Chondrocyte (in vitro differentiated cells): ENCODE measurements around the gene DNAJA2. TPM values are rescaled to one million over a fixed set of nuclear protein-coding genes. Genes with fewer than 3 reads are reported as not detected.
"Not testable (repeated sequence)": the region's sequence is repeated elsewhere in the genome, so short reads cannot be mapped to it uniquely, and the experiment has no call there.

Experiments used
- DNase-seq: peaks from one replicate; pipeline ENCODE4 v3.0.0; 2021; ENCODE audit warnings: mixed read lengths, low spot score
- H3K27ac Mint-ChIP-seq: one replicate; pipeline ENCODE4 v1.8.0; 2021; ENCODE audit warnings: mild to moderate bottlenecking, moderate library complexity, mixed read lengths; ENCODE audit not compliant: unreplicated experiment
- H3K27me3 Mint-ChIP-seq: 2 replicates; pipeline ENCODE4 v1.8.0; 2021; ENCODE audit warnings: low read depth, mixed read lengths
- H3K36me3 Mint-ChIP-seq: 2 replicates; pipeline ENCODE4 v1.8.0; 2021; ENCODE audit warnings: low read depth, mixed read lengths
- H3K4me1 Mint-ChIP-seq: 2 replicates; pipeline ENCODE4 v1.8.0; 2021; ENCODE audit warnings: low read depth, mild to moderate bottlenecking, mixed read lengths
- H3K4me3 Mint-ChIP-seq: one replicate; pipeline ENCODE4 v1.8.0; 2021; ENCODE audit warnings: mild to moderate bottlenecking, moderate library complexity, mixed read lengths; ENCODE audit not compliant: unreplicated experiment
- H3K9me3 Mint-ChIP-seq: 2 replicates; pipeline ENCODE4 v1.8.0; 2021; ENCODE audit warnings: low read depth, mixed read lengths
- total RNA-seq: library from RNA; stranded (reverse); gene quantifications from 3 replicates; pipeline ENCODE4 v1.2.1, GENCODE V29; 2021
- TF ChIP-seq, protein P1 (sequence below): fragments of 200-600 bp; sonication (generic); IDR thresholded peaks from 2 replicates; pipeline ENCODE4 v1.5.0; 2021; ENCODE audit warnings: antibody characterized with exemption, mild to moderate bottlenecking, moderate library complexity

Gene DNAJA2
- total RNA-seq, 1 donor from 2014 or later = 44.6 TPM

- Mint-ChIP-seq H3K36me3 (no peaks in the 10 kb centered on the region), H3K27me3 (no peaks in the 10 kb centered on the region), H3K4me1 (no peaks in the 10 kb centered on the region), H3K4me3 (no peak overlapping the region), H3K27ac (no peak overlapping the region), H3K9me3 (no peaks in the 10 kb centered on the region)
- TF ChIP-seq, protein P1, sequence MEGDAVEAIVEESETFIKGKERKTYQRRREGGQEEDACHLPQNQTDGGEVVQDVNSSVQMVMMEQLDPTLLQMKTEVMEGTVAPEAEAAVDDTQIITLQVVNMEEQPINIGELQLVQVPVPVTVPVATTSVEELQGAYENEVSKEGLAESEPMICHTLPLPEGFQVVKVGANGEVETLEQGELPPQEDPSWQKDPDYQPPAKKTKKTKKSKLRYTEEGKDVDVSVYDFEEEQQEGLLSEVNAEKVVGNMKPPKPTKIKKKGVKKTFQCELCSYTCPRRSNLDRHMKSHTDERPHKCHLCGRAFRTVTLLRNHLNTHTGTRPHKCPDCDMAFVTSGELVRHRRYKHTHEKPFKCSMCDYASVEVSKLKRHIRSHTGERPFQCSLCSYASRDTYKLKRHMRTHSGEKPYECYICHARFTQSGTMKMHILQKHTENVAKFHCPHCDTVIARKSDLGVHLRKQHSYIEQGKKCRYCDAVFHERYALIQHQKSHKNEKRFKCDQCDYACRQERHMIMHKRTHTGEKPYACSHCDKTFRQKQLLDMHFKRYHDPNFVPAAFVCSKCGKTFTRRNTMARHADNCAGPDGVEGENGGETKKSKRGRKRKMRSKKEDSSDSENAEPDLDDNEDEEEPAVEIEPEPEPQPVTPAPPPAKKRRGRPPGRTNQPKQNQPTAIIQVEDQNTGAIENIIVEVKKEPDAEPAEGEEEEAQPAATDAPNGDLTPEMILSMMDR = no peak
- DNase-seq = no peak
Measured at GRCh38 chr16:46950009-46950408, 23.5 kb downstream of the DNAJA2 start.

GRCh38 chr16:46949241-46949892, 24.1 kb downstream of the DNAJA2 start:
- Mint-ChIP-seq H3K4me3 (no peak overlapping the region), H3K4me1 (no peaks in the 10 kb centered on the region), H3K9me3 (no peaks in the 10 kb centered on the region), H3K27ac (no peak overlapping the region), H3K36me3 (no peaks in the 10 kb centered on the region), H3K27me3 (no peaks in the 10 kb centered on the region)
- TF ChIP-seq, protein P1 = no peak
- no peak for DNase-seq

DNA sequence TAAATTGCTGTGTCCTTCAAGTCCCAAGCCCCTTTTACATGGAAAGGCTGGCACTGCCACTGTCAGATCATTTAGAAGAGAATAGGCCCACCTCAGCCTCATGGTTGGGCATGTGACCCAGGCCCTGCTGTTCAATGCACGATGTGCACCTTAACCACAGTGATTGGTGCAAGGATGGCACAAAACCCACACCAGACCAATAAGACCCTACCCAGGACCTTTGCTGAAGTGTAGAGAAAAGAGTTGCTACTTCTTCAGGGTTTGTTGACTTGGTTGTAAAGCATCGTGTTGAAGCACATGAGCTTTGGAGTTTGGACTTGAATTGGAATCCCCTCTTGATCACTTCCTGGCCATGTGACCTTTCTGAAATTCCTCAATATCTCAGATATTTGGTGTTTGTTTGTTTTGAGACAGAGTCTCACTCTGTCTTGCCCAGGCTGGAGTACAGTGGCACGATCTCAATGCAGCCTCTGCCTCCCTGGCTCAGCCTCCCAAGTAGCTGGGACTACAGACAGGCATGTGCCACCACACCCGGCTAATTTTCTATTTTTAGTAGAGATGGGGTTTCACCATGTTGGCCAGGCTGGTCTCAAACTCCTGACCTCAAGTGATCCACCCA, 24.8 kb downstream of the DNAJA2 start:
- Mint-ChIP-seq H3K27ac (no peak overlapping the region), H3K4me3 (no peak overlapping the region), H3K27me3 (no peaks in the 10 kb centered on the region), H3K9me3 (no peaks in the 10 kb centered on the region), H3K36me3 (no peaks in the 10 kb centered on the region), H3K4me1 (no peaks in the 10 kb centered on the region)
- no peak for DNase-seq
- TF ChIP-seq, protein P1 = no peak

DNA sequence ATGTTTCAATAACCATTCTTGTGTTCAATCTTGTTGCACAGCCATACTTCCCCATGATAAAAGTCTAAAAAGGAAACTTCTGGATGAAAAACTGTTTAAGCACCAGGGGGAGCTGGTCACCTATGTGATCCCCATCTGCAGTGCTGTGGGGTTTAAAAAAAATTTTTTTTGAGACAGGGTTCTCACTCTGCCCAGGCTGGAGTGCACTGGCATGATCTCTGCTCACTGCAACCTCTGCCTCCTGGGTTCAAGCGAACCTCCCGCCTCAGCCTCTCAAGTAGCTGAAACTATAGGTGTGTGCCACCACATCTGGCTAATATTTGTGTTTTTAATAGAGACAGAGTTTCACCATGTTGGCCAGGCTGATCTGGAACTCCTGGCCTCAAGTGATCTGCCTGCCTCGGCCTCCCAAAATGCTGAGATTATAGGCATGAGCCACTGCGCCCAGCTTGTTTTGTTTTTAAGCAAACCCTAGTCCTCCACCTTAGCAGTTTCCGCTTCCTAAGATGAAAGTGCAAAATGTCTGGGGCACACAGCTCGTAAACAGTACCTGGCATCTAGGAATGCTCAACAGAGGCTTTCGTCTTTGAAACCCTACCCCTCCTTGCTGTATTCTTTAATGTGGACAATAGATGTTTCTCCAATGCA, 25.4 kb downstream of the DNAJA2 start:
- no peaks in the 10 kb centered on the region for H3K4me1 Mint-ChIP-seq
- H3K27ac Mint-ChIP-seq = no peak overlapping the region
- H3K27me3 Mint-ChIP-seq = no peaks in the 10 kb centered on the region
- TF ChIP-seq, protein P1 = peak; percentile 85
- H3K36me3 Mint-ChIP-seq = no peaks in the 10 kb centered on the region
- DNase-seq = no peak
- no peaks in the 10 kb centered on the region for H3K9me3 Mint-ChIP-seq
- H3K4me3 Mint-ChIP-seq = no peak overlapping the region

DNA sequence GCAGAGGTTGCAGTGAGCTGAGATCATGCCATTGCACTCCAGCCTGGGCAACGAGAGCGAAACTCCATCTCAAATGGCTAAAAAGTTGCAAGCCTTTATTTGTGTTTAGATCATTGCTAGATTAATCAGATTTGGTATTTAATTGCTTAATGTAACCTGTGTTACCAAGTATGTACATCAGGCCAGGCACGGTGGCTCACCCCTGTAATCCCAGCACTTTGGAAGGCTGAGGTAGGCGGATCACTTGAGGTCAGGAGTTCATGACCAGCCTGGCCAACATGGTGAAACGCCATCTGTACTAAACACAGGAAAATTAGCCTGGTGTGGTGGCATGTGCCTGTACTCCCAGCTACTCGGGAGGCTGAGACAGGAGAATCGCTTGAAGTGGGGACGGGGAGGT, 28.8 kb downstream of the DNAJA2 start:
- not testable (repeated sequence) for H3K4me1 Mint-ChIP-seq, H3K4me3 Mint-ChIP-seq, H3K9me3 Mint-ChIP-seq, H3K27me3 Mint-ChIP-seq, H3K27ac Mint-ChIP-seq, DNase-seq, H3K36me3 Mint-ChIP-seq
